AG09309 (cell line): ENCODE results near the gene FASN.

Source experiments
- DNase-seq: peaks from one replicate; pipeline ENCODE4 v3.0.0-alpha.2; 2010; ENCODE audit warnings: low read depth
- H3K4me3 ChIP-seq: 2 replicates; pipeline ENCODE4 v1.5.1; 2011; ENCODE audit warnings: mild to moderate bottlenecking, low read depth, low read length, moderate library complexity; ENCODE audit not compliant: control insufficient read depth
- TF ChIP-seq, protein P1 (sequence below): IDR thresholded peaks from 2 replicates; pipeline ENCODE4 v1.5.1; 2011; ENCODE audit warnings: mild to moderate bottlenecking, low read depth, low read length, inconsistent platforms; ENCODE audit not compliant: insufficient read depth, control insufficient read depth; ENCODE audit errors: missing control alignments

The FASN gene

DNA sequence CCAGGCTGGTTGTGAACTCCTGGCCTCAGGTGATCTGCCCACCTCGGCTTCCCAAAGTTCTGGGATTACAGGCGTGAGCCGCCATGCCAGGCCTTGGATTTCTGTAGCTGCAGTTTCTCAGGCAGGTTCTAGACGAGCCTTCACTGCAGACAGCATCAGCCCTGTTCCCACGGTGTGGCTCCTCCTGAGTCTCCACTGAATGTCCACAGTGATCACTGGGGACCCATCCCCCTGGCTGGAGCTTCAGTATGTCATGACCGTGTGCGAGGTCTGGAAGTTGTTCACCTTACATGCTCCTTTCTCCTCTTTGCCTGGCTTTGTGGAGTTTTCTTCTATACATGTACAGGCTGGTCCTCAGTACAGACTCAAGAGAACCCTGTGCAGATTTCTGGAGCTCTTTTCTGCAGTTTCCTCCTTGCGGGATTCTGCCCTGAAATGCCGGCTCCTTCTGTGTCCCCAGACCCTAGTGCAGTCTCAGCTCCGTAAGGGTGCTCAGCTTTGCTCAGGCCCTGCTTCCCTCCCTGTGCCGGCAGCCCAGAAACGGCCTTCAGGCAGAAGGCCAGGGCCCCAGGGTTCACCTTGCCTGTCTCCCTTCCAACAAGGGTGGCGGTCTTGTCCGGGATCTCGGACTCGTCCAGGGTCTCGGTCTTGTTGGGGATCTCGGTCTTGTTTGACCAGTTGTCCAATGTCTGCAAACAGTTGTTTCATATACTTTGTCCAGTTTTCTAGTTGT, 14.3 kb upstream of the FASN start:
- H3K4me3 ChIP-seq = no peak overlapping the region
- TF ChIP-seq, protein P1, sequence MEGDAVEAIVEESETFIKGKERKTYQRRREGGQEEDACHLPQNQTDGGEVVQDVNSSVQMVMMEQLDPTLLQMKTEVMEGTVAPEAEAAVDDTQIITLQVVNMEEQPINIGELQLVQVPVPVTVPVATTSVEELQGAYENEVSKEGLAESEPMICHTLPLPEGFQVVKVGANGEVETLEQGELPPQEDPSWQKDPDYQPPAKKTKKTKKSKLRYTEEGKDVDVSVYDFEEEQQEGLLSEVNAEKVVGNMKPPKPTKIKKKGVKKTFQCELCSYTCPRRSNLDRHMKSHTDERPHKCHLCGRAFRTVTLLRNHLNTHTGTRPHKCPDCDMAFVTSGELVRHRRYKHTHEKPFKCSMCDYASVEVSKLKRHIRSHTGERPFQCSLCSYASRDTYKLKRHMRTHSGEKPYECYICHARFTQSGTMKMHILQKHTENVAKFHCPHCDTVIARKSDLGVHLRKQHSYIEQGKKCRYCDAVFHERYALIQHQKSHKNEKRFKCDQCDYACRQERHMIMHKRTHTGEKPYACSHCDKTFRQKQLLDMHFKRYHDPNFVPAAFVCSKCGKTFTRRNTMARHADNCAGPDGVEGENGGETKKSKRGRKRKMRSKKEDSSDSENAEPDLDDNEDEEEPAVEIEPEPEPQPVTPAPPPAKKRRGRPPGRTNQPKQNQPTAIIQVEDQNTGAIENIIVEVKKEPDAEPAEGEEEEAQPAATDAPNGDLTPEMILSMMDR = no peak
- DNase-seq = no peak

DNA sequence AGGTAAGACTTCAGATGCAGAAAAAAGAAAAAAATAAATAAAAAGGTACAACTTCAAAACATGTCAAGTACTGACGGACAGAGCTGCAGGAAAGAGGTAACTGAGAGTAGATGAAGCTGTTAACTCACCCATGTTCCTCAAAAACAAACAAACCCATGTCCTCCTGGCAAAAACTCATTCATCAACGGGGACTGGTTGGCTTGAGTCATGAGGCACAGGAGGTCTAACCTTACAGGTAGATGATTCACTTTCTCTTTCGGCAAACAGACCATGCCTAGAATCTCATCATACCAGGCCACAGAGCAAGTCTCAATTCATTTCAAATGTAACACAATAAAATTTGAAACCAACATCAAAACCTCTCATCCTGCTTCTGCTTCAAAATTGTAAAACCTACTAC, 12.3 kb upstream of the FASN start:
- DNase-seq = no peak
- H3K4me3 ChIP-seq = no peak overlapping the region

DNA sequence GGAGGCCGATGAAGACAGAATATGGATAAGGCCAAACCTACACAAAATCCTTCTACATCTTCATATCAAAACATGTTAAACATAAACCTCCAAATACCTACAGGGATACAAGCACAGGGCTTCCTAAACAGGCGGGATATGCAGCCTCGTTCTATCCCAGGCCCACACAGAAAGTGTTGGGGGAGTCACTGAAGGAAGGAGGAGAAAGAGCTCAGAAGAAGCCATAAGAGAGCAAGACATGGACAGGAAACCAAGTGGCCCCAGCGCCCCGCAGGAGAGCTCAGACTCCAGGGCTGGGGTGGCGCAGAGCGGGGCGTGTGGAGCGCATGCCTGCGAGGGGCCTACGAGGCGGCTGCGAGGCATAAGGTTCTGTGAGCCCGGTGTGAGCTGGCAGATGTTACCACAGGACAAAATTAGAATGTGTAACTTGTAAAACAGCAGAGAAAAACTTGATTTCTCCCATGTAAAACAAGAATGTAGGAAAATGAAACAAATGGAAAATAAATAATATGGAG, 11.0 kb upstream of the FASN start:
- DNase-seq = no peak
- TF ChIP-seq, protein P1 = no peak
- H3K4me3 ChIP-seq = no peak overlapping the region

More for the DNA sequence above, 12.3 kb upstream of the FASN start:
- TF ChIP-seq, protein P1 = no peak

DNA sequence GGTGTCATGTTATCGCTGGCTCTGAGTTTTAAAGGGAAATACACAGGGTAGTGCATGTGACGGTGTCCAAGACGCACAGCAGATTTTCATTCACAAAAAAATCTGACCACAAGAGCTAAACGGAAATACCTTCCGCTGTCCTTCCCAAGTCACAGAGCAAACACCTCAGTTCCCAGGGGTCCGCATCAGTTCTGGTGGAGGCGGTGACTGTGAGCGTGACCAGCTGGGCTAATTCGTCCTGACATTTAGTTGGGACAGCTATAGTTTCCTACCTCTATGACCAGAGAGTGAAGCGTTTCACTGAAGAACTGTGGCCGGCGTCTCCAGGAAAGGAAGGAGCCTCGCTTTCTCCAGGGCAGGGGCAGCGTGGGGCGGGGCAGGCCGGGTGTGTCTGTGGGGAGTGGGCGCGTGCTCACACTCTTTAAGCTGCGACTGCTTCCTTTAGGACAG, 10.5 kb upstream of the FASN start:
- no peak for DNase-seq
- no peak overlapping the region for H3K4me3 ChIP-seq
- TF ChIP-seq, protein P1 = no peak

DNA sequence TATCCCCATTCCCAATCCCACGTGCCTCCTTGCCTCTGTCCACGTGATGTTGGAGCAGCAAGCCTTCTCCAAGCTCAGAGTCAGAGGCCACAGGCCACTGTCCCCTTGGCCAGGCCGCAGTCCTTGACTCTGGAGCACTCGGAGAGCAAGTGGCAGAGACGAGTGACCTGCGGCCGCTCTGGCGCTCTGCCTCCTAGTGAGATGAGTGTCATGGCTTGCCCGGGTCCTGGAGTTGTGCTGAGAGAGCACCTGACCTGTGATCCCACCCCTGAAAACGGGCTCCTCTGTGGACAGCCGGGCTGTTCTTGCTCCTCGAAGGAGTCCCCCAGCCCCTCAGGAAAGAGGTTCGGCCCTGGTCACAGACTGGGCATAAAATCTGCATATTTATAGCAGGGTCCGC, 10.0 kb upstream of the FASN start:
- TF ChIP-seq, protein P1 = no peak
- no peak overlapping the region for H3K4me3 ChIP-seq

DNA sequence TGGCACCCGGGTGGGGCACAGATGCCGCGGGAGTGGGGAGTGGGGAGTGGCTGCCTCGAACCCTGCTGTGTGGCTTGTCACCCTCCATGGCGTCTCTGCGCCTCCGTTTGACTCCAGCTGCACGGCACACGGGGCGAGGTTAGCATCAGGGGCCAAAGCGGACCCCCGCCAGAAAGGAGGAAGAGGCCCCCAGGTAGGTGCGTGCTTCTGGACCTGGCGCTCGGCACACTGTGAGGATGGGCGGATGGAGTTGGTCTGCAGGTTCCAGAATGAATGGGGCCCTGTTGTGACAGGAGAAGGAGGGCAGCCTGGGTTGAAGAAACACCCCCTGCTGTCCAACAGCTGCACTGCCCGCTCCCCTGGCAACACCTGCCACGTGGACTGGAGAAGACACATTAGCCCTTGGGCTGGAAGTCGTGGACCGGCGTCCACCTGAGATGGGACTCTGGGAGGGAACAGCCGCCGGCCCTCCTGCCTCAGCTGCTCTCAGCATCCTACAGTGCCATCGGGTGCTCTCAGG, 9.4 kb upstream of the FASN start:
- no peak for DNase-seq
- H3K4me3 ChIP-seq = no peak overlapping the region
- TF ChIP-seq, protein P1 = peak; percentile 32

More for the DNA sequence above, 10.0 kb upstream of the FASN start:
- no peak for DNase-seq
